ENCODE measurements around the gene EIF2S1.

EIF2S1 gene

GRCh38 chr14:67424539-67424938 lies 64.4 kb downstream of the EIF2S1 start:
- H3K79me2 ChIP-seq (ENCODE audit: insufficient read depth, low read depth): no peaks in the 10 kb centered on the region
- H3K4me2 ChIP-seq: no peak overlapping the region
- no peaks in the 10 kb centered on the region for H3K36me3 ChIP-seq (ENCODE audit: insufficient read depth)
- no peak overlapping the region for H2AFZ ChIP-seq (ENCODE audit: low read depth)
- H4K20me1 ChIP-seq (ENCODE audit: insufficient read depth): no peaks in the 10 kb centered on the region
- TF ChIP-seq CTCF (conservative IDR thresholded peaks at IDR 0.05; ENCODE audit: low read depth, low read length): no peak
- H3K4me1 ChIP-seq (ENCODE audit: low read depth, poor library complexity, severe bottlenecking): no peaks in the 10 kb centered on the region
- no peak overlapping the region for H3K9ac ChIP-seq
- H3K4me3 ChIP-seq (IDR thresholded peaks at IDR 0.05; ENCODE audit: insufficient read depth, low read depth, low read length): no peak overlapping the region
- no peak overlapping the region for H3K27ac ChIP-seq
- H3K27me3 ChIP-seq (ENCODE audit: insufficient read depth, low read depth): no peaks in the 10 kb centered on the region

- no peak overlapping the region for H3K9ac ChIP-seq
- H3K27ac ChIP-seq: no peak overlapping the region
- H3K4me1 ChIP-seq (ENCODE audit: low read depth, poor library complexity, severe bottlenecking): no peaks in the 10 kb centered on the region
- H3K4me3 ChIP-seq (IDR thresholded peaks at IDR 0.05; ENCODE audit: insufficient read depth, low read depth, low read length): no peak overlapping the region
- H3K36me3 ChIP-seq (ENCODE audit: insufficient read depth): no peaks in the 10 kb centered on the region
- H3K4me2 ChIP-seq: no peak overlapping the region
- no peaks in the 10 kb centered on the region for H4K20me1 ChIP-seq (ENCODE audit: insufficient read depth)
- H3K79me2 ChIP-seq (ENCODE audit: insufficient read depth, low read depth): no peaks in the 10 kb centered on the region
- TF ChIP-seq CTCF (conservative IDR thresholded peaks at IDR 0.05; ENCODE audit: low read depth, low read length): no peak
- H2AFZ ChIP-seq (ENCODE audit: low read depth): no peak overlapping the region
- no peaks in the 10 kb centered on the region for H3K27me3 ChIP-seq (ENCODE audit: insufficient read depth, low read depth)
These were observed 65.5 kb downstream of the EIF2S1 start for GRCh38 chr14:67425608-67426007.

GRCh38 chr14:67426161-67426560 lies 66.0 kb downstream of the EIF2S1 start:
- Histone ChIP-seq H3K9ac (no peak overlapping the region), H3K36me3 (ENCODE audit: insufficient read depth) (no peaks in the 10 kb centered on the region), H4K20me1 (ENCODE audit: insufficient read depth) (no peaks in the 10 kb centered on the region), H2AFZ (ENCODE audit: low read depth) (no peak overlapping the region), H3K4me3 (IDR thresholded peaks at IDR 0.05; ENCODE audit: insufficient read depth, low read depth, low read length) (no peak overlapping the region), H3K27ac (no peak overlapping the region), H3K4me2 (no peak overlapping the region), H3K79me2 (ENCODE audit: insufficient read depth, low read depth) (no peaks in the 10 kb centered on the region), H3K4me1 (ENCODE audit: low read depth, poor library complexity, severe bottlenecking) (no peaks in the 10 kb centered on the region), H3K27me3 (ENCODE audit: insufficient read depth, low read depth) (no peaks in the 10 kb centered on the region)
- no peak for TF ChIP-seq CTCF (conservative IDR thresholded peaks at IDR 0.05; ENCODE audit: low read depth, low read length)

GRCh38 chr14:67426983-67427606 lies 67.0 kb downstream of the EIF2S1 start:
- Histone ChIP-seq H3K79me2 (ENCODE audit: insufficient read depth, low read depth) (no peaks in the 10 kb centered on the region), H3K27ac (no peak overlapping the region), H3K36me3 (ENCODE audit: insufficient read depth) (no peaks in the 10 kb centered on the region), H3K9ac (no peak overlapping the region), H3K4me1 (ENCODE audit: low read depth, poor library complexity, severe bottlenecking) (no peaks in the 10 kb centered on the region), H4K20me1 (ENCODE audit: insufficient read depth) (no peaks in the 10 kb centered on the region), H2AFZ (ENCODE audit: low read depth) (no peak overlapping the region), H3K27me3 (ENCODE audit: insufficient read depth, low read depth) (no peaks in the 10 kb centered on the region), H3K4me3 (IDR thresholded peaks at IDR 0.05; ENCODE audit: insufficient read depth, low read depth, low read length) (no peak overlapping the region), H3K4me2 (no peak overlapping the region)
- TF ChIP-seq CTCF (conservative IDR thresholded peaks at IDR 0.05; ENCODE audit: low read depth, low read length): peak; percentile 63

All from KMS-11 (cell line).